SK-N-SH treated with all-trans-retinoic acid at 6 μM for 48 hours (cell line): ENCODE measurements around the gene DTHD1.

ENCODE experiments used
- RARB ChIP-seq: fragments of 250-450 bp; sonication (Bioruptor Pico); IDR thresholded peaks from 2 replicates; pipeline ENCODE4 v1.8.0; 2021; ENCODE audit warnings: mild to moderate bottlenecking, moderate library complexity
- TF ChIP-seq, protein P1 (sequence below): fragments of 250-450 bp; sonication (Bioruptor Pico); IDR thresholded peaks from 2 replicates; pipeline ENCODE4 v1.8.0; 2020; ENCODE audit warnings: mild to moderate bottlenecking, moderate library complexity, borderline replicate concordance
- TF ChIP-seq, protein P2 (sequence below): fragments of 250-450 bp; sonication (Bioruptor Pico); IDR thresholded peaks from 2 replicates; pipeline ENCODE4 v1.5.1; 2020; ENCODE audit warnings: low read depth, mild to moderate bottlenecking, moderate library complexity

DNA sequence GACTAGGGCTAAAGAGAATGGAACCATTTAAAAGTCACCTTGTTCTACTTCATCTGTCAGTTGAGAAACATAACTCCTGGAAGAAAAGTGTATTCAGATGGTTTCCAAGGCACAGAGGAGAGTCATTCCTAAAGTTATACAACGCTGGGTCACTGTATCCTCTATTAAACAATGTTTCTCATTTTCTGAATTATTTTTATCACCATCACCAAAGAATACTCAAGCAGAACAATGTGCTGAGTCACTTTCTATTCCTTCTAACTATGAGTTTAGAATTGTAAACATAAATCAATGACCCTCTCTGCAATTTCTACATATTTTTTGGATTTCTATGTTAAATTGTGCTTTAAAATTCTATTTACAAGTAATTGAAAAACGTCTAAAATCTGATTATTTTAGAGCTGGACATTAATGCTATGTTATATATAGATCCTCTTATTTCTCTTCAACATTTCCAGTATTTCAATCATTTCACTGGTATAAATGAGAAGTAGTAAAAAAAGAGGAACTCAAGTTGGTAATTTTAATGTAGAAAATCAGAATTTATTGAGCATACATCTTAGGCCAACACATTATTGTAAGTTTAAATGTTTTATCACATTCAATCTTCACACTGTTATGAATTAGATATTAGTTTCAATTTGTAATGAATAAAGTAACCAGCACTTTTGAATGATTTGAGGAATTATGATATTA, 7.5 kb downstream of the DTHD1 start:
- no peak for TF ChIP-seq RARB (CRISPR knock-in tag)
- TF ChIP-seq, protein P1, sequence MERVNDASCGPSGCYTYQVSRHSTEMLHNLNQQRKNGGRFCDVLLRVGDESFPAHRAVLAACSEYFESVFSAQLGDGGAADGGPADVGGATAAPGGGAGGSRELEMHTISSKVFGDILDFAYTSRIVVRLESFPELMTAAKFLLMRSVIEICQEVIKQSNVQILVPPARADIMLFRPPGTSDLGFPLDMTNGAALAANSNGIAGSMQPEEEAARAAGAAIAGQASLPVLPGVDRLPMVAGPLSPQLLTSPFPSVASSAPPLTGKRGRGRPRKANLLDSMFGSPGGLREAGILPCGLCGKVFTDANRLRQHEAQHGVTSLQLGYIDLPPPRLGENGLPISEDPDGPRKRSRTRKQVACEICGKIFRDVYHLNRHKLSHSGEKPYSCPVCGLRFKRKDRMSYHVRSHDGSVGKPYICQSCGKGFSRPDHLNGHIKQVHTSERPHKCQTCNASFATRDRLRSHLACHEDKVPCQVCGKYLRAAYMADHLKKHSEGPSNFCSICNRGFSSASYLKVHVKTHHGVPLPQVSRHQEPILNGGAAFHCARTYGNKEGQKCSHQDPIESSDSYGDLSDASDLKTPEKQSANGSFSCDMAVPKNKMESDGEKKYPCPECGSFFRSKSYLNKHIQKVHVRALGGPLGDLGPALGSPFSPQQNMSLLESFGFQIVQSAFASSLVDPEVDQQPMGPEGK = no peak
- TF ChIP-seq, protein P2, sequence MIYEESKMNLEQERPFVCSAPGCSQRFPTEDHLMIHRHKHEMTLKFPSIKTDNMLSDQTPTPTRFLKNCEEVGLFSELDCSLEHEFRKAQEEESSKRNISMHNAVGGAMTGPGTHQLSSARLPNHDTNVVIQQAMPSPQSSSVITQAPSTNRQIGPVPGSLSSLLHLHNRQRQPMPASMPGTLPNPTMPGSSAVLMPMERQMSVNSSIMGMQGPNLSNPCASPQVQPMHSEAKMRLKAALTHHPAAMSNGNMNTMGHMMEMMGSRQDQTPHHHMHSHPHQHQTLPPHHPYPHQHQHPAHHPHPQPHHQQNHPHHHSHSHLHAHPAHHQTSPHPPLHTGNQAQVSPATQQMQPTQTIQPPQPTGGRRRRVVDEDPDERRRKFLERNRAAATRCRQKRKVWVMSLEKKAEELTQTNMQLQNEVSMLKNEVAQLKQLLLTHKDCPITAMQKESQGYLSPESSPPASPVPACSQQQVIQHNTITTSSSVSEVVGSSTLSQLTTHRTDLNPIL (CRISPR knock-in tag) = no peak
